Aorta (tissue), 5 donors: ENCODE measurements around the gene RGS3. TPM values are rescaled to one million over a fixed set of nuclear protein-coding genes. Genes with fewer than 3 reads are reported as not detected.

Source experiments
- ATAC-seq: fragments of 200-7000 bp; cut with Tn5 transposase; one replicate; pipeline ENCODE4 v1.9.1; 2022; ENCODE audit warnings: moderate library complexity; ENCODE audit not compliant: low FRiP score
- DNase-seq, 2 donors: peaks; one replicate each; pipeline ENCODE4 v3.0.0-alpha.2; 2020
- H3K27ac ChIP-seq, 2 donors: one replicate each; pipeline ENCODE4 v1.5.1; 2013; ENCODE audit warnings: low read length in 2 of 2, mild to moderate bottlenecking in 2 of 2, moderate library complexity in 2 of 2, control low read depth in 1 of 2, inconsistent platforms in 1 of 2, low read depth in 1 of 2
- H3K27me3 ChIP-seq, 2 donors: one replicate each; pipeline ENCODE4 v1.6.1; 2013; ENCODE audit warnings: control low read depth in 1 of 2, low read length in 1 of 2, mild to moderate bottlenecking in 1 of 2, moderate library complexity in 1 of 2; ENCODE audit not compliant: insufficient read depth in 2 of 2, control insufficient read depth in 1 of 2
- H3K36me3 ChIP-seq, 2 donors: one replicate each; pipeline ENCODE4 v1.6.1; 2013; ENCODE audit warnings: control low read depth in 1 of 2, low read length in 1 of 2, mild to moderate bottlenecking in 1 of 2; ENCODE audit not compliant: insufficient read depth in 2 of 2, control insufficient read depth in 1 of 2
- H3K4me1 ChIP-seq, 2 donors: one replicate each; pipeline ENCODE4 v1.6.1; 2013; ENCODE audit warnings: low read length in 2 of 2, control low read depth in 1 of 2, mild to moderate bottlenecking in 1 of 2, moderate library complexity in 1 of 2; ENCODE audit not compliant: insufficient read depth in 2 of 2, control insufficient read depth in 1 of 2
- H3K4me3 ChIP-seq, 2 donors: one replicate each; pipeline ENCODE4 v1.5.1; 2013; ENCODE audit warnings: low read length in 2 of 2, control low read depth in 1 of 2, mild to moderate bottlenecking in 1 of 2
- H3K9me3 ChIP-seq: one replicate; pipeline ENCODE4 v1.6.1; 2013; ENCODE audit warnings: mild to moderate bottlenecking, low read length; ENCODE audit not compliant: control insufficient read depth
- WGBS, 2 donors: extraction: QIAGEN DNeasy Blood & Tissue Kit; methylation state at CpG; one replicate each; pipeline ENCODE4 v1.1.7; 2013; 5-methylcytosine and 5-hydroxymethylcytosine counted together
- intact Hi-C, 2 donors: fragments of 100-400 bp; cut with DNase I; formaldehyde crosslinking; loops; one replicate each; pipeline versions ENCODE4 v1.14.2 to v1.15.0; 2022
- polyA plus RNA-seq, 2 donors: library from polyadenylated mRNA; stranded (reverse); fragments of 200-250 nt; gene quantifications; one replicate each; pipeline ENCODE4 v1.2.3, GENCODE V29; 2013
- total RNA-seq, 2 donors: library from RNA; stranded (reverse); fragmentation: NEBNext Ultra II Directional; extraction: Animal tissue kit (Norgen Biotek cat#: 25700); gene quantifications; one replicate each; pipeline ENCODE4 v1.2.1, GENCODE V29; 2021
- donor health status: healthy with polysubstance abuse.
- donor health status: Bipolar disorder and iron deficiency.
- donor health status: DM: no; HTN: no; CAD: no.
- donor health status: DM: no; HTN: no; CAD: no.
- donor health status: DM: yes; HTN: yes; CAD: no.

RGS3 gene
- total and polyA plus RNA-seq, 4 donors = 74.3 to 161 (median 149) TPM

DNA sequence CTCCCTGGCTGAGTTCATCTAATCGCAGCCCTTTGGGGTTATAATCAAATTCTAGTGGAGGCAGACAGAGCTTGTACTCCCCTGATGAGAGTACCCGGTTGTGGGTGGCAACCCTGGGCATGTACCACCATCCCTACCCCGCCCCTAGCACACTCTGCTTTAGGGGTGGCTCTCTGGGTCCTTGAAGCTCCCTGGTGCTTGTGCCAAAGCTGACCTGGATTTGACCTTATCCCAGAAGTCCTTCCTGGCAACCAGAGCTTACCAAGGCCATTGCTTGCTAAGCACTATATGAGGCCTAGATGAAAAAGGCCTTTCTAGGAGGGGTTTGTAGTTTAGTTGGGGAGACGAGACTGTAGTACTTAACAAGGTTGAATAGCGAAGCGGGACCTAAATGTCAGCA, 72.2 kb downstream of the RGS3 start:
- intact Hi-C loops = loop anchor here in 1 of 2 donors (1.0 kb wide), 1 partner anchor 46 kb away; no protein-coding TSS in a partner anchor
- ATAC-seq = no peak
- H3K4me1 ChIP-seq = no peaks in the 10 kb centered on the region
- H3K4me3 ChIP-seq = no peak overlapping the region
- peaks cover 0 to 4% of the 10 kb centered on the region in 2 donors for H3K36me3 ChIP-seq
- WGBS, 2 donors = 92 to 93% methylated on average over 6 of the region's 6 CpGs
- H3K27ac ChIP-seq = peak overlapping the region; percentile 69 to 74
- no peak for DNase-seq
- no peaks in the 10 kb centered on the region for H3K27me3 ChIP-seq
- H3K9me3 ChIP-seq = no peaks in the 10 kb centered on the region

DNA sequence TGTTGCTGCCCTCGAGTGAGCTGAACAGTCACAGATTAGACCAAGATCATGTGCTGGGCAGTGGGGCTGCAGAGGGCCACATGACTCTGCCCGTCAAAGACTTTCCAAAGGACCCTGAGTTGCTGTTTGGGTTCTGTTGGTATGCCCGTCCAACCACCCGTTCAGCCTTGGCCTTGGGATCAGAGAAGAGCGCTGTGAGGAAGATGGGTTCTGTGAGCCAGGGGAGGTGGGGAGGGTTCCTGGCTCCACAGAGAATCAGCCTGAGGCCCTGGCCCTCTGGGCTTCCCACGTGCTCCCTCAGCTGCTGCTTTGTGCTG, 72.6 kb downstream of the RGS3 start:
- Histone ChIP-seq H3K27ac (peak overlapping the region; percentile 69 to 74), H3K4me3 (no peak overlapping the region), H3K4me1 (no peaks in the 10 kb centered on the region), H3K36me3 (peaks cover 0 to 2% of the 10 kb centered on the region in 2 donors), H3K27me3 (no peaks in the 10 kb centered on the region), H3K9me3 (no peaks in the 10 kb centered on the region)
- intact Hi-C loops = loop anchor here in 1 of 2 donors (1.0 kb wide), 1 partner anchor 45 kb away; no protein-coding TSS in a partner anchor
- no peak for DNase-seq
- peak; percentile 15 for ATAC-seq
- WGBS, 2 donors = 12 to 26% methylated on average over 6 of the region's 6 CpGs

DNA sequence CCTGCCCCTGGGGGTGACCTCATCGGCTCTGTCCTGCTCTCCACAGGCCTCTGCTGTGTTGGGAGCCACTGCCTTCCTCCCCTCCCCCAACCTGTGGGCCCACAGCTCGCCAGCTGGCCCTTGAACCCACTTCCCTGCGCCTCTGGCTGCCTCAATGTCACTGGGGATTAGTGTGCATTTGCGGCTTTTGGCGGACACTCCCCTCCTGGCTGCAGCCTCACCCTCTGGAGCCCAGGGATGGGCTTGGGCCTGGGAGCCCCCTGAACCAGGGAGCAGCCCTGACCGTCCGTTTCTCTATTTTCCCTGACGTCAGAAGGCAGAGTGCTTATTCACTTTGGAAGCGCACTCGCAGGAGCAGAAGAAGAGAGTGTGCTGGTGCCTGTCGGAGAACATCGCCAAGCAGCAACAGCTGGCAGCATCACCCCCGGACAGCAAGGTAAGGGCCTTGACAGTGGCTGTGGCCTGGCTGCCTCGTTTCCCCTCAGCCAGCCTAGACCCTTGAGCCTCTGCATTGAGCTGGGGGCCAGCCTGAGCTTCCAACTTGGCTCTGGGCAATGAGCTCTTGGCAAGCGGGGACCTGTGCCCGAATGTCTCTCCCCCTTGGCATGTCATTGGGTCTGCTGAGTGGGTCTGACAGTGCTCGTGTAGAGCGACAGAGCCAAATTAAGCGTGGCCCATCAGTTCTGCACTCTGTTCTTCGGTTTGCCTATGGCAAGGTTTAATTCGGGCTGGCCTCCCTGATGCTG, 73.1 kb downstream of the RGS3 start:
- no peaks in the 10 kb centered on the region for H3K27me3 ChIP-seq
- no peak overlapping the region for H3K4me3 ChIP-seq
- peak; percentile 86 for ATAC-seq
- H3K27ac ChIP-seq = peak overlapping the region; percentile 69 to 74
- 8 to 13% methylated on average over 21 of the region's 21 CpGs for WGBS, 2 donors
- no peaks in the 10 kb centered on the region for H3K4me1 ChIP-seq
- peak; percentile 86 to 88 for DNase-seq
- intact Hi-C loops = loop anchor here in 1 of 2 donors (1.0 kb wide), 1 partner anchor 45 kb away; no protein-coding TSS in a partner anchor
- H3K9me3 ChIP-seq = no peaks in the 10 kb centered on the region
- peaks cover 0 to 2% of the 10 kb centered on the region in 2 donors for H3K36me3 ChIP-seq

DNA sequence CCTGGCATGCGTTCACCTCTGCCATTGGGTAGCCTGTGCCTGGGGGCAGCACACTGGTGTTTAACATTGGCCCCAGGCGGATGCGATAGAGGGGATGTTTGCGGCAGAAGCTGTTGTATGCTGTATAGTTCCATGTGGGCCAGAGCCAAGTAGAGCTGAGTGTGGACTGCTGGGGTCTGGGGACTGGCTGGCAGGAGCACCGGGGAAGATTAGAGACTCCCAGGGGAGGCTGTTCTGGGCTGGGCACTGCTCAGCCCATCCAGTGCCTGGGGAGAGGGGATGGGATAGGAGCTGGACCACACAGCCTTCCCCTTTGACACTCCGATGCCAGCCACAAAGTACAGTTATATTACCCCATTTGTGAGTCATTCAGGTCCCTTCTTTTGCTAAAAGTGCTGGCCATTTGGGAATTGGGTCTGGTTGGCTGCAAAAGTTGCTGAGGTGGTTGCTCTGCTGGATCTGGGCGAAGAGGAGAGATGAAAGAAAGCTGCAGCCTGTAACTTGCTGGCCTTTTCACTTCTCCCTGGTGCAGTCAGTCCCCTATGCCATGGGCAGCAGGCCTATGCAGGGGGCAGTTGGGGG, 73.8 kb downstream of the RGS3 start:
- ATAC-seq (peak; percentile 2), DNase-seq (no peak)
- Histone ChIP-seq H3K4me3 (no peak overlapping the region), H3K36me3 (peaks cover 0 to 2% of the 10 kb centered on the region in 2 donors), H3K27me3 (no peaks in the 10 kb centered on the region), H3K27ac (peak overlapping the region; percentile 23 to 74), H3K4me1 (no peaks in the 10 kb centered on the region), H3K9me3 (no peaks in the 10 kb centered on the region)
- intact Hi-C loops = no loop called here
- WGBS, 2 donors = 8 to 21% methylated on average over 7 of the region's 7 CpGs

DNA sequence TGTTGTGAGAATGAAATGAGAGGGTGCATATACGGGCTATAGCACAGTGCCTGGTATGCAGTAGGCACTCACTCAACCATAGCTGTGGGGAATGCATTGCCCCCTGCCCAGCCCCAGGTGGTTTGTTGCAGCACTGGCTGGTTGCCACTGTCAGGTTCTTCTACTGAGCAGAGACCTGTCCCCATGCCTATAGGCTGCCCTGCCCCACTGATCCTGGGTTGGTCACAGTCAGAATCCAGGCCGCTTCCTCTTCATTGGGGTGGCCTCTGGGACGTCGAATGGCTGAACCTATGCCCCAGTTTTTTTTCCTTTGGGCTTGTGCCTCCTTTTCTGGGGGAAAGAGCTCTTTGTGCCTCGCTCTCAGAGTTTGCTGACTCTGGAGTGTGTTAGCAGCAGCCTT, 74.6 kb downstream of the RGS3 start:
- Histone ChIP-seq H3K36me3 (peaks cover 0 to 2% of the 10 kb centered on the region in 2 donors), H3K4me3 (no peak overlapping the region), H3K4me1 (no peaks in the 10 kb centered on the region), H3K9me3 (no peaks in the 10 kb centered on the region), H3K27ac (no peak overlapping the region), H3K27me3 (no peaks in the 10 kb centered on the region)
- DNase-seq (no peak), ATAC-seq (no peak)
- intact Hi-C loops = no loop called here
- WGBS, 2 donors = 77 to 91% methylated on average over 5 of the region's 5 CpGs

DNA sequence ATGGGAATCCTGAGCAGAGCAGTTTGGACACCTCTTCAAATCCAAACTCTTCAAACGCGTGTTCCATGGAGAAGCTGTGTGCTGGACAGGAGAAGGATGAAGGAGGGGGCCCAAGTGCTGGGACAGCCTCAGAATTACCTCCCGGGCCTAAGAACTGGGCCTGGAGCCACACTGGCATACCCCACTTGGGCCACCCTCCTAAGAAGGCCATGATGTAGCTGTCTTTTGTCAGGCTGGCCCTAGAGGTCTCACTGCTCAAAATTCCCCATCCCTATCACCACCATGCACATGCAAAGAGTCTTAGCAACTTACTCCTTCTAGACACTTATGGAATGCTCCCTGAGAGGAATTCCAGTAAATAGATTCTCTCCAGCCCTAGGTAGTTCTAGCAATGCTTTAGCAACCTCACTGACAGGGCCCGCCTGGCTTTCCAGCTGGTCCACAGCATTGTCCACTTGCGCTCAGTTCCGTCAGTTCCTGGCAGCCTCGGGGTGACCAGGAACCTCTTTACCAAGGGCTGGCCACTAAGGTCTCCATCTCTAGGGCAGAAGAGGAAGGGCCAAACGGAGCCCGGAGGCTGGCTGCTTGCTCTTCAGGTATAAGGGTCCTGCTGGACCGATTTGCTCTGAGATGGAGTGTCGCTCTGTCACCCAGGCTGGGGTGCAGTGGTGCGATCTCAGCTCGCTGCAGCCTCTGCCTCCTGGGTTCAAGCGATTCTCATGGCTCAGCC, 75.3 kb downstream of the RGS3 start:
- intact Hi-C loops = no loop called here

DNA sequence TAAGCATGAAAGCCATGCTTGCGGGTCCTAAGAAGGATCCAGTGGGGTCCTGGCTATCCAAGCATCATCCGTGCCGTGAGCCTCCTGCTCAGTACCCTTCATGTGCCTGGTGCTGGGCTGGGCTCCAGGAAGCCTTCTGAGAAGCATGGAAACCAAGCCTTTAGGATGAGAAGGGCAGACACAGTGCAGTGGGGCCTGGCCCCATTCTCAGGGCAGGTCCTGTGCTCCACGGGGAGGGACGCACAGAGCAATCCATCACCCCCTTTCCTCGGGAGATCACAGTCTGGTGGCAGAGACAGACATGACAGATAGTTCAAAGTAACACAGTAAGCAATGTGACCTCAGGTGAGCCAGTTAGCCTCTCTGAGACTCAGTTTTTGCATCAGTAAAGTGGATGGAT, 76.9 kb downstream of the RGS3 start:
- ATAC-seq (no peak), DNase-seq (no peak)
- H3K9me3 ChIP-seq = no peaks in the 10 kb centered on the region
- no peaks in the 10 kb centered on the region for H3K27me3 ChIP-seq
- no peak overlapping the region for H3K4me3 ChIP-seq
- peaks cover 0 to 2% of the 10 kb centered on the region in 2 donors for H3K36me3 ChIP-seq
- intact Hi-C loops = no loop called here
- no peak overlapping the region for H3K27ac ChIP-seq
- 74 to 81% methylated on average over 6 of the region's 6 CpGs for WGBS, 2 donors
- no peaks in the 10 kb centered on the region for H3K4me1 ChIP-seq

More for the DNA sequence above, 75.3 kb downstream of the RGS3 start:
- H3K36me3 ChIP-seq = peaks cover 0 to 2% of the 10 kb centered on the region in 2 donors
- peak in 1 of 2 donors; percentile 34 for DNase-seq
- no peaks in the 10 kb centered on the region for H3K4me1 ChIP-seq
- H3K9me3 ChIP-seq = no peaks in the 10 kb centered on the region
- no peaks in the 10 kb centered on the region for H3K27me3 ChIP-seq
- H3K4me3 ChIP-seq = no peak overlapping the region
- H3K27ac ChIP-seq = no peak overlapping the region
- no peak for ATAC-seq
- 83 to 93% methylated on average over 14 of the region's 14 CpGs for whole genome bisulfite sequencing, 2 donors

DNA sequence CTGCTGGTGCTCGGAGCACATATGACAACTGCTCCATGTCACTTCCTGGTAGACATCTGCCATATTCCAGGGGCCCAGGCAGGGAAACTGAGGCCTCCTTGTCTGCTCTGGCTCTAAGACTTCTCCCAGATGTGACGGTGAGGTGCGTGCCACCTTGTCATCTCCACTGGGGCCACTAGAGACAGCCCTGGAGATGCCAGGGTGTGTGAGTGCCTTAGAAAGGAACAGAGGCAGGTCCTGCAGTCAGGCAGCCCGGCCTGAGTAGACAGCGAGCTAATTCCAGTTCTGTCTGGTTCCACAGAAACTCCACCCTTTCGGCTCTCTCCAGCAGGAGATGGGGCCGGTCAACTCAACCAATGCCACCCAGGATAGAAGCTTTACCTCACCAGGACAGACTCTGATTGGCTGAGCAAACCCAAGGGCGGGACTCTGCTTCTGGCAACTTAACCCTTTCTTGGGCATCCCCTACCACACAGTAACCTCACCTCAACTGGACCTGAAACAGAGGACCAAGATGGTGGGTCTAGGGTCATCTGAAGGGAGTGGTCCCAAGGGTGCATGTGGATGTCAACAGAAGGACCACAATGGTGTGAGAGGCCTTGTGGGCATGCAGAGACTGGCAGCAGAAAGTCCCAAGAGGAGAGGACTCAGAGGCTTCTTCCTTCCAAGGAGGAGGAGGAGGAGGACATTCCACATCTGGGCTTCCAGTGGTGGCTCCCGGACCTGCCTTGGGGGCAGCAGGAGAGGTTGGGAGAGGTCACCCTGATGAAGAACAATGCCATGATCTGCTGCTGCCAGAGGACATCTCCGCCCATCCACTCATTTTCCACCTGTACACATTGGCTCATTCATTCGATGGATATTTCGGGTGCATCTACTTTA, 77.7 kb downstream of the RGS3 start:
- ATAC-seq (no peak), DNase-seq (peak in 1 of 2 donors; percentile 54)
- 68 to 70% methylated on average over 12 of the region's 12 CpGs for WGBS, 2 donors
- H3K27me3 ChIP-seq = no peaks in the 10 kb centered on the region
- H3K4me1 ChIP-seq = no peaks in the 10 kb centered on the region
- intact Hi-C loops = no loop called here
- H3K4me3 ChIP-seq = no peak overlapping the region
- no peaks in the 10 kb centered on the region for H3K9me3 ChIP-seq
- H3K27ac ChIP-seq = no peak overlapping the region
- peaks cover 0 to 2% of the 10 kb centered on the region in 2 donors for H3K36me3 ChIP-seq
